ENCODE data around the gene GALNT17.
"Not testable (repeated sequence)": the region's sequence is repeated elsewhere in the genome, so short reads cannot be mapped to it uniquely, and the experiment has no call there.

GALNT17 gene

GRCh38 chr7:71171476-71171875 is 39.5 kb downstream of the GALNT17 start:
- no peak for DNase-seq

GRCh38 chr7:71173955-71174354 is 42.0 kb downstream of the GALNT17 start:
- DNase-seq = no peak

- DNase-seq = no peak
These were observed 50.5 kb downstream of the GALNT17 start for GRCh38 chr7:71182438-71182935.

- no peak for DNase-seq
These were observed 52.2 kb downstream of the GALNT17 start for GRCh38 chr7:71184136-71184535.

GRCh38 chr7:71184609-71185008 is 52.7 kb downstream of the GALNT17 start:
- DNase-seq = no peak

- DNase-seq = no peak
These were observed 54.7 kb downstream of the GALNT17 start for GRCh38 chr7:71186535-71187057.

- no peak for DNase-seq
These were observed 59.8 kb downstream of the GALNT17 start for GRCh38 chr7:71191771-71192170.

GRCh38 chr7:71193099-71193810 is 61.3 kb downstream of the GALNT17 start:
- no peak for DNase-seq

- DNase-seq = no peak
These were observed 66.4 kb downstream of the GALNT17 start for GRCh38 chr7:71198391-71198790.

- DNase-seq = no peak
These were observed 66.9 kb downstream of the GALNT17 start for GRCh38 chr7:71198887-71199286.

- no peak for DNase-seq
These were observed 74.2 kb downstream of the GALNT17 start for GRCh38 chr7:71206184-71206583.

- no peak for DNase-seq
These were observed 76.9 kb downstream of the GALNT17 start for GRCh38 chr7:71208881-71209280.

- DNase-seq = not testable (repeated sequence)
These were observed 77.5 kb downstream of the GALNT17 start for GRCh38 chr7:71209484-71209883.

GRCh38 chr7:71210220-71210619 is 78.3 kb downstream of the GALNT17 start:
- no peak for DNase-seq

GRCh38 chr7:71212433-71212832 is 80.5 kb downstream of the GALNT17 start:
- not testable (repeated sequence) for DNase-seq

- DNase-seq = no peak
These were observed 84.3 kb downstream of the GALNT17 start for GRCh38 chr7:71216211-71216610.

- DNase-seq = no peak
These were observed 88.3 kb downstream of the GALNT17 start for GRCh38 chr7:71220210-71220695.

- DNase-seq = no peak
These were observed 89.1 kb downstream of the GALNT17 start for GRCh38 chr7:71221049-71221448.

GRCh38 chr7:71221549-71221948 is 89.6 kb downstream of the GALNT17 start:
- DNase-seq = no peak

- no peak for DNase-seq
These were observed 95.2 kb downstream of the GALNT17 start for GRCh38 chr7:71227126-71227525.

- no peak for DNase-seq
These were observed 97.2 kb downstream of the GALNT17 start for GRCh38 chr7:71229148-71229547.

- DNase-seq = no peak
These were observed 97.8 kb downstream of the GALNT17 start for GRCh38 chr7:71229699-71230098.

- DNase-seq = no peak
These were observed 103.3 kb downstream of the GALNT17 start for GRCh38 chr7:71235253-71235652.

Data from effector CD4-positive, alpha-beta T cell (primary cell).